Frontal cortex (tissue), 4 donors: ENCODE measurements around the gene TNIP3. TPM values are rescaled to one million over a fixed set of nuclear protein-coding genes. Genes with fewer than 3 reads are reported as not detected.

ENCODE experiments used
- DNase-seq, 2 donors: peaks; one replicate each; pipeline ENCODE4 v3.0.0; 2012; ENCODE audit warnings: low spot score in 2 of 2
- FAIRE-seq: peaks from 2 replicates; lab custom pipeline; 2012; peaks lifted over from hg19 to GRCh38; lab: Jason Lieb, UNC
- total RNA-seq: library from RNA; depleted of rRNA; stranded (reverse); fragments of >200 nt; gene quantifications from one replicate; pipeline ENCODE4 v1.2.3, GENCODE V29; 2014
- donor health status: control.
- donor health status: control.
- donor health status: control.

The TNIP3 gene
- total RNA-seq, 1 donor from 2014 or later = under 0.01 TPM

DNA sequence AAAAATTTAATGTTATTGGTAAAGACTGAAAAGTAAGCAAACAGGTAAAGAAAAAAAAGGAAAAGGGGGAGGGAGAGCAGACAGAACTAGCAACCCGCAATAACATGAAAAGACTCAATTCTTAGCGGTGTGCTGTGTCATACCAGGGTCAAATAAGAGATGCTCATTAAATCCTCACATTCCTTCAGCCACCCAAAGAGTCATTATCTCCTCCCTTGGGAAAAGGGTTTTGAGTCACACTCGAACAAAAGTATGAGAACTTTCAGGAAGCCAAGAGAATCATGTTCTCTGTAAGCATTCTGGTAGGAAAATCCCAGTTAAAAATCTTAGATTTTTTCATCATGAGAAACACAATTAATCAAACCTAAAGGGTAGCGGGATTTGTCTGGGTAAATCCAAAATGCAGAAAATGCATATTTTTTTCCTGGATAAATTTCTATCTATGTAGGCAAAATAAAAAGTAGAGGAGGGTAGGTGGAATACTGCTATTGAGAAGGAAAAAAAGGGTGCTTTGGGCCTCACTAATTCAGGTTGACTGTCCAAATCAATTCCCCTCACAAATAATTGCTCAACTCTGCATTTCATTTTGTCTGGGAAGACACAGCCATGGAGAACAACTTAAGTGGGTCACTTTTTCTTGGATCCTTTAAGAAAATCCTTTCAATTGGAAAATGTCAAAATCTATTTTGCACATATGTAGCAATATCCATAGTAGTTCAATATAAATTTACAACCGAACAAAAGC, 23.2 kb downstream of the TNIP3 start:
- DNase-seq (no peak), FAIRE-seq (no peak)

DNA sequence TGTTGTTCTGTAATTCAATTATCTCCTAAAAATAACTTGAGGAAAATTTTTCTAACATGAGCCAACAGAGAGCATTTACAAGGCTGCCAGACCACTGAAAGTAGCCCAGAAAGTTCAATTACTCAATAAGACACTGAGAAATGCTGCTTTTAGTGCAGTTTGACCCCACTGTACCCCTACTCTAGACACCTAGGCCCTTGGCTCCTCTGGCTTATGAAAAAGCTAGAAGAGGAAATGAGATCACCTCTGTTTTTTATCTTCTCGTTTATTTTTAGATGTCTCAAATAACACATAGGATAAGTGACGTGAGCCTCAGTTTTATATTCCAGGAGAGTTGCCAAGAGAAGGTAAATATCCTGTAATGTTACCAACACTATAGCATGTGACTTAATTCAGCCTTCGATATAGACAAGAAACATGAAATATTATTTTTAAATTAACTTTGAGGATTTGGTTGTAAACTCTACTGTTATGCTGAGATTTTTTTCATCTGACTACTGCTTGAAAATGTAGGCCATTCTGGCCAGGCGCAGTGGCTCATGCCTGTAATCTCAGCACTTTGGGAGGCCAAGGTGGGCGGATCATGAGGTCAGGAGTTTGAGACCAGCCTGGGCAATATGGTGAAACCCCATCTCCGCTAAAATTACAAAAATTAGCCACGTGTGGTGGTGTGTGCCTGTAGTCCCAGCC, 24.4 kb downstream of the TNIP3 start:
- DNase-seq (no peak), FAIRE-seq (no peak)

DNA sequence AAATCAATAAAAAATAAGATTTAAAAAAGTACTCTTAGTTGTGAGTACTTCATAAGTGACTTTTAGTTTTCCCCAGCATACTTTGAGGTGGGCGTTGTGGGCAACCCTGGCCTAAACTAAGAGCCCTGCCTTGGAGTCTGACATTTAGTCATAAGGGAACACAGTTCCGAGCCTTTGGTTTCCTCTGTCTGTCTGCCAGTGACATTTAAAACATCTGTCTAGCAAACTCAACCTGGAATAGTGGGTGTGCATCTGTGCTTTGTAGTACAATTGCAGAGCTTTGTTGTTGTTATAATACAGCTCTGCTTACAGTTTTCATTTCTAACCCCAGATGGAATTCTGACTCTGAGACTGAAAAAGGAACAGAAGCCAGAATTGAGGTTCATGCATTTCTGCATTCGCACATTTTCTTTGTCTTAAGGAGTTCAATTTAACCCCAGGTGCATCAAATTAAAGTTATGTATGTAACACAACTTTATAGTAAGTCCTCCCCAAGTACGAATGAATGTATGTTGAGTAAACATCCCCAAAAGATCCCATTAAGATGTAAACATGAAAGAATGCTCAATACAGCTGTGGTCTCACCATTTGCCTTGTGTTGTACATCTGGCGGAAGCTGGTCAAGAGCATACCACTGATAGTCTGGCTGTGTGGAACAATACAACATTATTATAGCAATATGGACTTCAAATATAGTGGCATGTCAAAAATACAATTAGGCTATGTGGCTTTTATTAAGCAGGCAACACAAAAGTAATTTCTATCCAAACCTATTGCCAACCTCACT, 25.9 kb downstream of the TNIP3 start:
- no peak for FAIRE-seq
- no peak for DNase-seq

DNA sequence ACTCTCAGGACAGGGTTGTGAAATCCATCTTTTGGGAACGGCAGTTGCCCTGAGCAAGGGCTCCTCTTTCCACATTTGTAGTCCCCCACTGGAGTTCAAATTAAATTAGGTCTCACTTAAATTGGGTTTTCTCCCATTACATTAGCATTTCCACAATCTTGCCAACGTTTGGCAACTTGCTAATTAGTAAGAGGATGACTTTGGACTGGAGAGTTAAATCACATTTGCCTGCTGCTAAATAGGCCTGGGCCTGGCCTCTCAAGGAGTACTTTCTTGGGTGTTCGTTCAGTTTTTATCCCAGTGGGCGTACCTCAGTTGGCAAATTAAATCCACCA, 33.8 kb downstream of the TNIP3 start:
- no peak for FAIRE-seq

DNA sequence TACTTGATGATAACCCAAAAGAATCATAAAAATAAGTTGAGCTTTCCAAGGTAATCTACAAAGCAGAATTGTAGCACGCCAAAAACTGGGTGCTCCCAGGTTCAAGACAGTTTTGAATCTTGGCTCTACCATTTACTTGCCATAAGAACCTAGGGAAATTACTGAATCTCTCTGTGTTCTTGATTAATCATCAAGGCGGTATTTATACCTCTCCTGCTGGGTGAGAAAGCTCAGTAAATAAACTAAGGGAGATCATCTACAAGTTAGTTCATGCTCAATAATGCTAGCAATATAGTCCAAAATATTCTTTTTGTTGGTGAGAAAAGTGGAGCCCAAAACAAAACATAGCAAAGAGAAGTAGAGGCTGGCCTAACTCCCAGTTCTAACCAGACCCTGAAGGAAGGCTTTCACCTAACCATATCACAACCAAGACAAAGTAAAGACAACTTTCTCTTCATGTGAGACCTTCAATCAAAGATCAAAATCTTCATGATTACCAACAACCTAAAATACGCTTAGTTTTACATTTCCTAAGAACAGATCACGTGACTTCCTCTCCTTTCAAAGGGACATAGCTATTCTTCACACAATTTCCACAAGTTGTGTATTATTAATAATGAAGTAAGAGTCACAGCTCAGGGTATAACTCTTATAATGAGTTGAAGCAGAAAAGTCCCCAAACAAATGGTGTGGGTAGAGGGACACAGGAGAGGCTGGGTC, 34.4 kb downstream of the TNIP3 start:
- FAIRE-seq (no peak), DNase-seq (no peak)

More for the DNA sequence above, 33.8 kb downstream of the TNIP3 start:
- no peak for DNase-seq

DNA sequence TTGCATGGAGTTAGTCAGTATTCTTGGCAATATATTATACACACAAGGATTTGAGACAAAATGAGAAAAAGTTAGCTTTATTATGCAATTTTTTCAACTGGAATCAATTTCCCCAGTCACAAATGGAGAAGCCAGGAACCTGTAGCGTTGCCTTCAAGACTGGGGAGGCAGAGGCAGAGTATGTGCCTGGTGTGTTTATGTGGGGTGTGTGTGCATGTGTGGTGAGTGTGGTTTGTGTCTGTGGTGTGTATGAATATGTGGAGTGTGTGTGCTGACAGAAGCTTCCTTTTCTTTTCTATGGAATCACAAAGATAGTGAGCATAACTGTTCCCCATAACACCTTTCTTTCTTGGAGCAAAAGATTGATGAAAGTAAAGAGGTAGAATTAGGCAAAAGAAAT, 37.0 kb downstream of the TNIP3 start:
- no peak for DNase-seq
- FAIRE-seq = no peak

DNA sequence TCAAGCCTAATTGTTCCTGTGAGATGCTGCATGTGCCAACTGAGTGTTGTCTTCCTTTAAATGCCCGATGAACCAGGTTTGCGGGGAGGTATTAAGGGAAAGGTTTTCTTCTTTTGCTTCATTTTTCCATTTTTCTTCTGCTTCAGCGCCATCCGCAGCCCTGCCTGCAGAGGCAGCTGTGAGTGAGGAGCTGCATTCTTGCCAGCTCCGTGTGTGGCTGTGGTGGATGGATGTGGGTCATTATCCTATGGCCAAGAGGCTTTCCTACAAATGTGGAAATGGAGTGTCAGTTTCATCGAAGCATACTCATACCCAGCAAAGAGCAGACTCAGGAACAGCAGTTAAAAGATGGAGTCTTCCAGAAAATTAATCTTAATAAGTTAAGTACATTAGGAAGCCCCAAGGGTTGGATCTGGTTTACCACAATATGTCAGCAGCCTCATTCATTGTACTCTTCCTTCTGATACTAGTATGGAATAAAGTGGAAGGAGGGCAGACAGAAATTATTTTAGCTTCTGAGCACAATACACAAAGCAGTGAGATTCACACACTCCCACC, 37.6 kb downstream of the TNIP3 start:
- DNase-seq (no peak), FAIRE-seq (no peak)

DNA sequence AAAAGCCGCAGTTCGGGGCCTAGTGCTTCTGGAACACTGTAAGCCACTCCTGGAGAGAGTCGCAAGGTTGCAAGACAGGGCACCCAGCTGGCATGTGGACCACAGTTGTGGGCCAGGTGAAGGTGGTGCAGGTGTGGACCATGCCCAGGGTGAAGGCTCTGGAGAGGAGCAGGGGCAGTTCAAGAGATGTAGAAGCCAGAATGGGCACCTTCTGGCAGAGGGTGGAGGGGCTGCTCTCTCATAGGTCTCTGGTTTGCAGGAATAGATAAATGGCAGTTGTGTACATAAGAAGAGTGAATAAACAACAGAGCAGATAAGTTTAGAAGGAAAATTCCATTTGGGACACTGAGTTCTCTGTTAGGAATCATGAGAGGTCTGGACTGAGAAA, 38.6 kb downstream of the TNIP3 start:
- FAIRE-seq (no peak), DNase-seq (no peak)

DNA sequence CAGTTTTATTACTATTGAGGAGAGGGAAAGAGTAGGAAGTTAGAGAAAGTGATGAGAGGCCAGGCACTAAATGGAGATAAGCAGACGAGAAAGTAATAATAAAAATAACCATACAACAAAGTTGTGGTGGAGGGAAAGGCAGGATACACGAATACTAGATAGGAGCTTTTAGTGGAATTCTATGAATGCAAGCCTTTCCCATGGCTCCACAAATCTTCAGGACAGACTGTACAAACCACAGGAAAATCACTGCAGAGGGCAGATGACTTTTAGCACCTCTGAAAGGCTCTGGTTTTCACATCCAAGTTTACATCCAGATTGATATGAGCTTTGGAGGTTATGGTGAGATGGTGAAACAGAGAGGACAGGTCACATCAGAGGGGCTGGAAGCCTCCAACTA, 41.5 kb downstream of the TNIP3 start:
- FAIRE-seq = no peak
- no peak for DNase-seq

DNA sequence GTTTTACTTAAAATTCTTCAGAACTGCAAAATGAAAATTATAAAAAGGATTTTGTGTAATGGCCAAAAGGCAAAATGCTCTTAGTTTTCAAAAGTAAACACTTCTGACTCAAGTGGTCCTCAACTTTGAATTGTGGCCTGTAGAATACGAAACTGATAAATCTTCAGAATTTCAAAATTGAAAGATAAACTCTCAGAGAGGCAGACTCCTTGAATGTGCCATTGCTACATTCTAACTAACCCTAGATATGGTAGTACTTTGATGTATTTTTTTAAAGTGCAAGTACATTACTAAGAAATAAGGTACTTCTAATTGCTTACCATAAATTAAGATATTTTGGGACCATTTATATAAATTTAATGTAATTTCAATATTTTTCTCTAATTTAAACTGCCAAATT, 44.4 kb downstream of the TNIP3 start:
- FAIRE-seq (no peak), DNase-seq (no peak)

DNA sequence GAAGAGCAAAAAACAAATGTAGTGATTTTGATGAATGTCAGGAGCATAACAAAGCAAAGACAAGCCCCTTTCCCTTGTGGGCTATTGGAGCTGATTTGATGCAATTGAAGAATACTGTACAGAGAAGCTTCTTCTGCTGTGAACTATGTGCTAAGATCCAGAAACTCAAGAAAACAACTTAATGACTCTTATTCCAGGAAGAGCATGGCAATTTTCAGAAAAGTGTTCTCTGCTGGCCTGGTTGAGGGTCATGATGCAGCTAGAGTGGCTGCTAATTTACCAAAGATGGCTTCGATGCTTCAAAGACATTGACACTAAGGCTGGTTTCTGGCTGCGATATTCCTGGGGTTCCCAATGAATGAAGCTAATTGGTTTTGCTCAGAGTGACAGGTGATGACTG, 45.8 kb downstream of the TNIP3 start:
- FAIRE-seq (no peak), DNase-seq (no peak)

DNA sequence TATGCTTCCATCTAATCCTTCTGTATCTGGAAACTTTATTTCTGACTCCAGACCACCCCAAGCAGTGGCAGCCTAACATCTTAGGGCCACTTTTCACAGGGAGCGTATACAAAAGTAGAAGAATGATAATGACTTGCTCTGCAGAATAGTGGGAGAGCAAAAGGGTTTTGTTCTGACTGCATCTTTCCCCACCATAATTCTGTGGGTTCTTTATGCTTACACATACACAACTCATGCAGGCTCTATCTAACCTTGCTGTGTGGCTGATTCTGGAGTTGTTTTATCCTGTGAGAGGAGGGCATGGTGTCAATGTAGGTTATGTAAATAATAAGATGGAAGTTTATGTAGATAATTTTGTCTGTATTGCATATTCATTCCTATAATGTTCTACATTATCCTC, 49.4 kb downstream of the TNIP3 start:
- no peak for FAIRE-seq
- no peak for DNase-seq

DNA sequence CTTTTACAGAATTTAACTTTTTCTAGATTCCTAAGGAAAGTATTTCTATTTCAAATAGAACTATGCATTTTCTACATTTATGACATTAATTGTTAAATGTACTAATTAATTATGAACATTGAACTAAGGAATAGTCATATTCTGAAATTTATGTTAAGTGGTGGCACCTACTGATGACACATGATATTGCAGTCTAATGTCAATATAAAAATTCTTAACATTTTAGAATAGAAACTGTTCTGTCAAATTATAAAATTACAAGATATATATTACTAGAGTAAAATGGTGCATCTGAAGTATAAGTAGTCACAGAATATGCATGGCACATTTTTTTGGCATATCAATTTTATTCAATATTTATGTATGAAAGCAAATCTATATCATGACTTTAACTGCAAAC, 51.6 kb downstream of the TNIP3 start:
- DNase-seq = no peak
- FAIRE-seq = peak; percentile 88

DNA sequence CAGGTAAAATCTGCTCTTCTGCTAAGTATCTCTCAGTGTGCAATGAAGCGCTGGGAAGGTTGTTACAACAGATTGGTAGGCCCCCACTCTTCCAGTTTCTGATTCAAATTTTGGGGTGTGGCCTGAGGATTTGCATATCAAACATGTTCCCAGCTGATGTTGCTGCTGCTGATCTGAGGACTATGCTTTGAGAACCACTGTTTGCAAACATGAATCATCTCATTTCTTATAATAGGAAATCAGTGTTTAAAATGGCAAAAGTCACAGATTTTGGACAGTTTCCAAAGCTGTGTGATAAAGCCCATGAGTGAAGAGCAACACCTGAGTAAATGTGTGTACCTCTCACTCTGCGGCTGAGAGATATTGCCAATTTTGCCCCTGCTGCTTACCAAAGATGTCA, 55.6 kb downstream of the TNIP3 start:
- DNase-seq = no peak
- FAIRE-seq = no peak

DNA sequence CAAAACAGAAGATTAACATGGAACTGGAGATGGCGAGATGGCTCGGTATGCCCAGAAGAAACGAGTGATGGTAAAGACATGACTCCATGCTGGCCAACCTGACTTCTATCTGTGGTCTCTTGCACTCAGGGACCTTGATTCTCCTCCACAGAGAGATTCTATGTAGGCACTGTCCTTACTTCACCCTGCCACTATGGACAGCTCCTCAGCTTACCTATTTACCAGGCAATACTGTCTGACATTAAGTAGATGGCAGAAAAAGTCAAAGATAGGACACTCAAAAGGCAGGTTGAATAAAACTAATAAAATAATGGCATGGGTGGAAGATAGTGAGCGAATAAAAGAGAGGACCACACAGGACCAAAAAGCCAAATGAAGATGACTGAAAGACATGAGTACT, 56.6 kb downstream of the TNIP3 start:
- no peak for FAIRE-seq
- DNase-seq = no peak

DNA sequence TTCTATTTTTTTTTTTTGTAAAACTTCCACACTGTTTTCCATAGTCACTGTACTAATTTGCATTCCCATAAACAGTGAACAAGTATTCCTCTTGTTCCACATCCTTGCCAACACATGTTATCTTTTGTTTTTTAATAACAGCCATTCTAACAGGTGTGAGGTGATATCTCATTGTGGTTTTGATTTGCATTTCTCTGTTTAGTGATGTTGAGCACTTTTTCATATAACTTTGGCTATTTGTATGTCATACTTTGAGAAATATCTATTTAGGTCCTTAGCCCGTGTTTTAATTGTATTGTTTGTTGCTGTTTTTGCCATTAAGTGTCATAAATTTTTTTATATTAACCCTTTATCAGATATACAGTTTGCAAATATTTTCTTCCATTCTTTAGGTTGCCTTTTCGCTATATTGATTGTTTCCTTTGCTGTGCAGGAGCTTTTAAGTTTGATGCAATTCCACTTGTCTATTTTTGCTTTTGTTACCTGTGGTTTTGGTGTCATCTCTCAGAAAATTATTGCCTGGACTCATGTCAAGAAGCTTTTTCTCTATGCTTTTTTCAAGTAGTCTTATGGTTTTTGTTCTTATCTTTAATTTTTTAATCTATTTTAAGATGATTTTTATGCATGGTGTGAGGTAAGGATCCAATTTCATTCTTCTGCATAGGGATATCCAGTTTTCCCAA, 63.9 kb downstream of the TNIP3 start:
- no peak for FAIRE-seq
- no peak for DNase-seq

DNA sequence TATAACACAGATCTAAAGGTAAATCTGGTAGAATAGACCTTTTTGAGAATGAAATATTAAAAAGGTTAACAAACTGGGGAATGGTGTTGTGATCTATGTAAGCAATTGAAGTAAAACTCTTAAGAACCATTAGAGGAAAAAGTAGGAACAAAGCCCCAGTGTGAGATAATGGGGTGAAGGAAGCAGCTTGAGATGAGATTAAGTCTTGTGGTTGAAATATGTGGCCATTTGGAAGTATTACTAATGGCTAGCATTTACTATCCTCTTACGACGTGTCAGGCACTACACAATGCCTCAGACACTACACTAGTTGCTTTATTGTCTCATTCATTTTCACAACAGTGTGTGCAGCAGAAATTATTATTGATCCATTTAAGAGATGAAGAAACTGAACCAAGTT, 65.9 kb downstream of the TNIP3 start:
- DNase-seq = no peak
- FAIRE-seq = no peak

DNA sequence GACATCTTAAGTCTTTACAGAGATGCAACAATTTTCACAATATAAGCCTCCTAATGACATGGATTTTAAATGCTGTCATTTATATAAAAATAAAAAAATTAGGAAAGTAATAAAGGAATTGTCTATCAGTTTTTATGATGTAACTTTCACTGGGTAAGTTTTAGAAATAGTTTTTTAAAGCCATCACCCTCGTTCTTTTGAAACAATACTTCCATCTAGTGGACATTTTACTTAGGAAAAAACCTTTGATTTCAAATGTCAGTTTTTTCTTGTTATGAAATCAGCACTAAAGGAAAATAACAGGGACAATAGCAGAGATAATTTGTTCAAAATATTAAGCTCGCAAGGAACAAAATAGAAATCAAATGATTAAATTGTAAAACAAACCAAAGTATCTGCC, 67.5 kb downstream of the TNIP3 start:
- peak; percentile 97 for FAIRE-seq
- peak in 1 of 2 donors; percentile 26 for DNase-seq

DNA sequence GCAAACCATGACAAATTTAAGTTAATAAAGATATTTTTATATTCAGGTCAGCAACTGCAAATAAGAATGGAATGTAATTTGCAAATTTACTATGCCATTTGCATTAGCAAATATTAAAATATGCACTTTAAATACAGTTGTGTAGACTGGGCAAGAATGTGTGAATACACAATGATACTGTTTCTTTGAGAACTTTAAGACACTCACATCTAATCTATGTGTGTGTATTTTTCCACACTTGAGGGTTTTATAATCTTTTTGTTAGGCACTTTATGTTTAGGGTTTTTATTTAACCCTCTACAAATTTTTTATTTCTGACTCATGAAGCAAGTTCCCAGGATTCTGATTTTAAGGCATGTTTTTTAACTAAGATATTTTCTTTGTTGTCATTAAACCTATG, 67.9 kb downstream of the TNIP3 start:
- FAIRE-seq = no peak
- no peak for DNase-seq
